Measurements from ENCODE around the gene AGAP1.

The AGAP1 gene

DNA sequence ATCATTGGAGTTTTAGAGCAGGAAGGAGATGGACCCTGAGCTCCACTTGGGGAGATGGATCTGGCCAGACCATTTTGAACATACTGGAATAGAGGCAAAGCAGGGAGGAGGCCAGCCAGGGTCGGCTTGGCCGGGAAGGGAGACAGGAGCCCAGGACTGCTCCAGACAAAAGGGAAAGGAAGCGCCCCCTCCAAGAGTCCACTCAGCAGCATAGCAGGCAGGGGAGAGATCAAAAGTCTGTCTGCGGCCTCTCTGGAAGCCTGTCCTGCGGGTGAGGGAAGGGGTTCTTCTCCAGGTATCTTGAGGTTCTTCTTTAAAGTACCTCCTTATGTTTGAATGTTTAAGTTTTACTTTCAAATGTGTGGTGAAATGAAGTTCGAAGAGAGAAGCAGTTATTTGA is 548.2 kb downstream of the AGAP1 start:
- peaks cover 2% of the 10 kb centered on the region for H3K27me3 Mint-ChIP-seq
- ATAC-seq: no peak
- no peak for DNase-seq
- no peak overlapping the region for H3K4me3 Mint-ChIP-seq
- no peaks in the 10 kb centered on the region for H3K9me3 Mint-ChIP-seq
- H3K36me3 Mint-ChIP-seq (ENCODE audit: low read depth): no peaks in the 10 kb centered on the region
- no peak overlapping the region for H3K27ac Mint-ChIP-seq
- H3K4me1 Mint-ChIP-seq: no peaks in the 10 kb centered on the region

DNA sequence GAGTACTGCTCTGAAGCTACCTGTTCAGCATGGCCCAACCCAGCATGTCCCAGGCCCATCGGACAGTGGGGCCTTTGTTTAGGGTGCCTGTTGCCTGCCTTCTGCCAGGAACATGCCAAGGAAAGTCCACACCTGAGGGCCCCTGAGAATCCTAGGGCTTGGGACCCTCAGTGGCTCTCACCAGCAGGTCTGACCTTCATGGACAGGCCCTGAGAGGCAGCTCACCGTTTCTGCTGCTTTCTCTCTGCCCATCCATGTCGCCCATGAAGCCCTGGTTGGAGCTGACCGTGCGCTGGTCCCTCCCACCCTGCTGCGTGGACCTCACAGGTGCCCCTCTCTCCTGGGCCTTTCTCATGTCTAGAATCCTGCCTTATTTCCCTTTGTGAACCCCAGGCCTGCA is 550.3 kb downstream of the AGAP1 start:
- Mint-ChIP-seq H3K4me3 (no peak overlapping the region), H3K27me3 (peaks cover 2% of the 10 kb centered on the region), H3K27ac (no peak overlapping the region), H3K4me1 (no peaks in the 10 kb centered on the region), H3K9me3 (no peaks in the 10 kb centered on the region), H3K36me3 (ENCODE audit: low read depth) (no peaks in the 10 kb centered on the region)
- ATAC-seq (no peak), DNase-seq (no peak)

DNA sequence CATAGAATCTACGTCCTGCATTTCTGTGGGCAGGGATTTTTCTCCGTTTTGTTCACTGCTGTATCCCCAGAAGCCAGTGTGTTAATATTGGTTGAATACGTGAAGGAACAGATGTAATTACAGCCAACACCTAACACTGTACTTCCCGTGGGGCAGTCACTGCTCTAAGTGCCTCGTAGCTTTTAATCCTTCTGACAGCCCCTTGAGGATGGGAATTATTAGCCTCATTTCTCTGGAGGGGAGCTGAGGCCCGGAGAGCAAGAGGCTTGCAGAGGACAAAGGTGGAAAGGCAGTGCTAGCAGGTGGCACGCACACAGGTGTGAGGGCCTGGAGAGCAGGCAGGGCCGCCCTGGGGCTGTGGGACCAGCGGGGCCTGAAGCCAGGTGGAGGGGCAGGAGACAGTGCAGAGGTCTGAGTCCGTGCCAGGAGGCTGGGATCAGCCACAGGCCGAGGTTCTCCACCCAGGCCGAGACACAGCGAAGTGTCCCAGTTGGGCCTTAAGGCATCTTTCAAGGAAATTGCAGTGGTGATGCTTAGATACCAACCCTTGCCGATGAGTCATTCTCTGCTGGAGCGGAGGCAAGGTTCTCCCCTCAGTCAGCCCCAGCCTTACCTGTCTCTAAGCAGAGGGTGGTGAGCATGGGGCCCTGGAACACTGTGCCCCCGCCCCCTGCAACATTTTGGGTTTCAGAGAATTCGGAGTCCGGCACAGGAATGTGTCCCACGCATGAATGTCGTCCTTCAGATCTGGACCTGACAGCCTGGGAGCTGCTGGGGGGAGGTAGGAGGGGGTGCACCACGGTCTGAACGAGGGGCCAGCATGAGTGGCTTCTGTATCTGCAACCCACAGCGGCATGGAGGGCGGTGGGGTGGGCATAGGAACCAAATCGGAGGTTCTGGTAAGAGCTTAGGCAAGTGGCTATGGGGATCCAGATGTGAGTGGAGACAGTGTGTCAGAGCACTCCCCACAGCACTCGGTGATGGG is 551.7 kb downstream of the AGAP1 start:
- DNase-seq: no peak
- ATAC-seq: no peak
- peaks cover 5% of the 10 kb centered on the region for H3K27me3 Mint-ChIP-seq
- H3K9me3 Mint-ChIP-seq: no peaks in the 10 kb centered on the region
- H3K4me1 Mint-ChIP-seq: peaks cover 7% of the 10 kb centered on the region
- no peaks in the 10 kb centered on the region for H3K36me3 Mint-ChIP-seq (ENCODE audit: low read depth)
- no peak overlapping the region for H3K4me3 Mint-ChIP-seq
- no peak overlapping the region for H3K27ac Mint-ChIP-seq

DNA sequence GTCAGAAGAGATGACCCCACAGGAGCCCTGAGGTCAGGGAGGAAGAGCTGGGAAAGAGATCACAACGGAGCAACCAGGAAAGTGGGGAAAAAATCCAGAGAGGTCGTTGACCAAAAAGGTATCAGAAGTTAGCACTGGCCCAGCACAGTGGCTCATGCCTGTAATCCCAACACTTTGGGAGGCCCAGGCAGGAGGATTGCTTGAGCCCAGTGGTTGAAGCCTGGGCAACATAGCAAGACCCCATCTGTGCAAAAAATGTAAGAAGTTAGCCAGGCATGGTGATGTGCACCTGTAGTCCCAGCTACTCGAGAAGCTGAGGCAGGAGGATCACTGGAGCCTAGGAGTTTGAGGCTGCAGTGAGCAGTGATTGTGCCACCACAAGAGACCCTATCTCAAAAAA is 552.9 kb downstream of the AGAP1 start:
- H3K4me3 Mint-ChIP-seq: no peak overlapping the region
- peaks cover 5% of the 10 kb centered on the region for H3K27me3 Mint-ChIP-seq
- no peaks in the 10 kb centered on the region for H3K9me3 Mint-ChIP-seq
- no peaks in the 10 kb centered on the region for H3K36me3 Mint-ChIP-seq (ENCODE audit: low read depth)
- ATAC-seq: no peak
- H3K27ac Mint-ChIP-seq: no peak overlapping the region
- peaks cover 7% of the 10 kb centered on the region for H3K4me1 Mint-ChIP-seq
- no peak for DNase-seq

DNA sequence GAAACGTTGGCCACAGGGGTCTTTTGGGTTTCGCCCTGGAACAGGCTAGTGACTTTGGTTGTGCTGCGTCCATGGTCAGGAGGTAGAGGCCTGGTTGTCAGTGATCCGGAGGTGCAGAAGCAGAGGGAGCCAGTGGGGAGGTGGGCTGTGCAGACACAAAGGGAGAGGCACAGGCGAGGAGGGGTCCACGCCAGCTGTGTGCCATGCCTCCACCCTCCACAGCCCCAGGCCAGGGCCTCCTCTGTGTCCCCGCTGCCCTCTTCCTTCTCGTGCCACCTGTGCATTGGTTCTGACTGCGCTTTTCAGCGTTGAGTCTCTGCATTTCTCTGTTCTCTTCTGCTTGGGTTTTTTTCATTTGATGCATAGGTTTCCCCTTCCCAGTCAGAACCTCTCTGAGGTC is 553.3 kb downstream of the AGAP1 start:
- no peaks in the 10 kb centered on the region for H3K9me3 Mint-ChIP-seq
- no peak overlapping the region for H3K4me3 Mint-ChIP-seq
- H3K27me3 Mint-ChIP-seq: peaks cover 5% of the 10 kb centered on the region
- H3K36me3 Mint-ChIP-seq (ENCODE audit: low read depth): no peaks in the 10 kb centered on the region
- no peak overlapping the region for H3K27ac Mint-ChIP-seq
- ATAC-seq: no peak
- no peak for DNase-seq
- peaks cover 7% of the 10 kb centered on the region for H3K4me1 Mint-ChIP-seq

DNA sequence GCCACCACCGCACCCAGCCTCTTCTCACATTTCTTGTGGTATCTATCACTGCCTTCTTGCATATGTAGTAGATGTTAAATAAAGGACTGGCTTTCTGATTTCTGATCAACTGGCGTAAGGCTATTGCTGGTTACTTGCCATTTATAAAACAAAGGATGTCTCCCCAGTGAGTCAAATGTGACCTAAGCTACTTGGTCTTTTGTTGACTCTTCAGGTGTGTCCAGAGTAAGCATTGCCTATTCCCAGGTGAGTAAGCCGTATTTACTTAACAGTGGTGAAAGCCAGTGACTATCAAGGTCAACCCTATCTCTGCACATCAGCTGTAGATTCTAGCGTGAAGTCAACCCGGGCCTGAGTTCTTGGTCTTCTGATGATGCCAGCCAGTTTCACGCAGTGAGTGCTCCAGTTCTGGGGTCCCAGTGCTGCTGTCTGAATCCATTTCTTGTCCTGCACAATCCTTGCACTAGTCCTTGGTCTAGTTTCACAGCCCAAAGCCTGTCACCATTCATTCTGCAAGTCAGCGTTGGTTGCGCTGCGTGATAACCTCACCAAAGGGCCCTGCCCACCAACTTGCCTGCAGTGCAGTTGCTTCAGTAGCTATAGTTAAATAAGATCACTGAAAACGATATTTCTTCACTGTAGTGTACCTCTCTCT is 554.2 kb downstream of the AGAP1 start:
- Mint-ChIP-seq H3K9me3 (no peaks in the 10 kb centered on the region), H3K27me3 (peaks cover 9% of the 10 kb centered on the region), H3K27ac (no peak overlapping the region), H3K36me3 (ENCODE audit: low read depth) (no peaks in the 10 kb centered on the region), H3K4me3 (no peak overlapping the region), H3K4me1 (peaks cover 7% of the 10 kb centered on the region)
- ATAC-seq (no peak), DNase-seq (no peak)

DNA sequence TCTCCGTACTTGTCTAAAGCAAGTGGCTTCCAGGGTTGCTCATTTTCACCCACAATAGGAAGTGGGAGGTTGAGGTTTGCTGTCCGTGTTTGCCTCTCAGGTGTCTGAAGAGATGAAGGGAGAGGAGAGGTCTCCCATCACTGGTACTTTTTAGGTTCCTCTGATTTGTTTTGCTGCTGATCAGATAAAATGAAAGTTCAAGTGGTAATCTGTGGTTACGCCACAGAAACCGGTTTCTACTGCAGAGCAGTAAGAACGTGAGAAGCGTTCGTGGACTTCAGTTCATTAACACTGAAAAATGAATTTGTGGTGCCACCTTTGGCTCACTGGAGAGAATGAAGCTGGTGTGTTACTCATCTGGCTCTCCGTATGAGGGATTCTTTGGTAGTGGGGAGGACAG is 556.1 kb downstream of the AGAP1 start:
- DNase-seq (no peak), ATAC-seq (peak; percentile 80)
- H3K36me3 Mint-ChIP-seq (ENCODE audit: low read depth): no peaks in the 10 kb centered on the region
- H3K27ac Mint-ChIP-seq: no peak overlapping the region
- no peak overlapping the region for H3K4me3 Mint-ChIP-seq
- H3K4me1 Mint-ChIP-seq: peaks cover 7% of the 10 kb centered on the region
- H3K27me3 Mint-ChIP-seq: peaks cover 19% of the 10 kb centered on the region
- H3K9me3 Mint-ChIP-seq: no peaks in the 10 kb centered on the region

DNA sequence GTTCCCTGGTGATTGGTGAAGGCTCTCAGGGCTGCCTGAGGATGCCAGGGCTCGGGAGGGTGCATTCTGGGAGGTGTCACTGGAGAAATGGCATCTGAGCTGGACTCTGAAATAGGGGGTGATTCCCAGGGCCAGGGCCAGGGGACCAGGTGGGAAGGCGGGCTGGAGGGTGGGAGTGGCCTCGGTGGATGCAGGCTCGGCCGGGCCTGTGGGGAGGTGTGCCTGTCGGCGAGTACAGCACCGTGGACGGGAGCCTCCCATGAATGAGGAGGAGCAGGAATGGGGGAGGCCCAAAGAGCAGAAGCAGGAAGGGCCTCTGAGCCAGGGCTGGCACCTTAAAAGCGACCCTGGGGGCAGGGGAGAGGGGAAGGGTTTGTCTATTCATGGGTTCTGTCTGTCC is 557.5 kb downstream of the AGAP1 start:
- peaks cover 19% of the 10 kb centered on the region for H3K27me3 Mint-ChIP-seq
- H3K4me3 Mint-ChIP-seq: no peak overlapping the region
- peaks cover 7% of the 10 kb centered on the region for H3K4me1 Mint-ChIP-seq
- ATAC-seq: no peak
- DNase-seq: no peak
- no peaks in the 10 kb centered on the region for H3K9me3 Mint-ChIP-seq
- H3K36me3 Mint-ChIP-seq (ENCODE audit: low read depth): no peaks in the 10 kb centered on the region
- H3K27ac Mint-ChIP-seq: no peak overlapping the region

DNA sequence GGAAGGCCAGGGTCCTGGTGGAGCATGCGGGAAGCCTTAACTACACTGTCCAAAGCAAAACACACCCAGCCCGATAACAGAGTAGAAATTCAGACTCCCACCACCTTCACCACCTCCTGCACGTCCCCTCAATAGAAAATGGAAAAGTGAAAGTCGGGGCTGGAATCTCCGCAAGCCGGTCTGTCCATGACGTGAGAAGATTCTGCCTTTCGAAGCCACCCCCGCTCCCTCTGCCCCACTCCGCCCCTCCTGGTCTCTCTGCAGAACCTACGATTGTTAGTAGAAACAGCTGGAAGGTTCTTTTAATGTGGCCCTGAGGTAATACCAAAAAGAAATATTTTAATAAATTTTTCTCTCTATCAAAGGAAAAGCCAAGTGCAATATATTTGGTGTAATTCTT is 558.0 kb downstream of the AGAP1 start:
- no peak for ATAC-seq
- H3K4me3 Mint-ChIP-seq: no peak overlapping the region
- H3K4me1 Mint-ChIP-seq: peaks cover 7% of the 10 kb centered on the region
- H3K27me3 Mint-ChIP-seq: peaks cover 18% of the 10 kb centered on the region
- no peaks in the 10 kb centered on the region for H3K9me3 Mint-ChIP-seq
- no peak for DNase-seq
- no peaks in the 10 kb centered on the region for H3K36me3 Mint-ChIP-seq (ENCODE audit: low read depth)
- no peak overlapping the region for H3K27ac Mint-ChIP-seq

DNA sequence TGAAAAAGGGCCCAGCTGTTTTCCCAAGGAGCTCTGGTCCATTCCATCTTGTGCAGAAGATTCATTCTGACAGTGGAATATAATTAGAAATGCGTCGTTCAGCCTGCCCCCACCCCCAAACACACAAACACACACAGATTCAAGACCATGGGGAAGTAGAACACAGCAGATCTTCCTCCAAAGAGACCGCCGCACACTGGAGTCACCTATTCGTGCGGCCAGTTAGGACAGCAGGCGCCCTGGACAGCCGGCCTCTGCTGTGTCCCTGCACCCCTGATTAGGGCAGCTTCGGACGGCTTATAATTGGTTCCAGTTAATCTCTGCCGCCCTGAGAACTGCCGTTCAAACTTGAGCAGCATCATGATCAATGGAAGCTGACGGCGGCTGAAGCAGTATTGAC is 558.4 kb downstream of the AGAP1 start:
- H3K4me1 Mint-ChIP-seq: peaks cover 7% of the 10 kb centered on the region
- H3K9me3 Mint-ChIP-seq: no peaks in the 10 kb centered on the region
- H3K4me3 Mint-ChIP-seq: no peak overlapping the region
- no peaks in the 10 kb centered on the region for H3K36me3 Mint-ChIP-seq (ENCODE audit: low read depth)
- H3K27me3 Mint-ChIP-seq: peaks cover 18% of the 10 kb centered on the region
- no peak for DNase-seq
- no peak for ATAC-seq
- H3K27ac Mint-ChIP-seq: no peak overlapping the region

DNA sequence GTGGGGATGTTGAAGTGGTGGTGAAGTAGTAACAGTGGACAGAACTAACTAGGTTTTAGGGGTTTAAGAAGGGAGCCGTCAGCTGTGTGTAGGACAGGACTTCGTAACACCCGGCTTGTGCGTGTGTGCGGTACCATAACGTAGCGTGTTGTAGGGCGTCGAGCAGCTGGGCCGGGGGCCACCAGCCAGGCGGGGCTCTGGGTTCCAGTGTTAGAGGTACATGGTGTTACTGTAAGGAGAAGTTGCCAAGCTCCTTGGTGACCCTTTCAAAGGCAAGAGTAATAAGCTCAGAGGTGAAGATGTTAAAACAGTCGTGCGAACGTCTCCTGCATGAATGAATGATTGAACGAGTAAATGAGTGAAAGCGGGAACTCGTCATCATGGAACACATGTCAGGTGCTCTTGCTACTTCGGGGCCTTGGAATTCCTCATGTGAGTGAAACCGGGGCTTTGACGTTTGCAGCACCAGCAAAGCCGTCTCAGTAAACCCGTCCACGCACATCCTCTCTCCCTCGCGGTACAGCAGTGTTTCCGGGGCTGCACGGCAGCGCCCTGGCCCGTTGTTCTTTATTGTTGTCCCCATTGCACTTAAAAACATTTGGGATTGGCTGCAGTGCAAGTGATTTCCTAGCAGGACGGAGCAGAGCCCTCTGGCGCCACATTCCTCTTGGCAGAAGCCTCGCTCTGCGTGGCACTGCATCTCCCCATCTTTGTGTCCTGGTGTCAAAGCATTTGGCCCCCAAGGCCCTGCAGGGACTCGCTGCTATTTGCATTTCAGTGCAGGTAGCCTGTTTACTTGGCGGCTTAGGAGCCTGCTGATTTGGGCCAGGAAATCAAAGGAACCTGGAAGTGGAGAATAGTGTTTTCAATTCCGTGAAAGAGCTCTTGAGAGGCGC is 559.3 kb downstream of the AGAP1 start:
- Mint-ChIP-seq H3K27me3 (peaks cover 19% of the 10 kb centered on the region), H3K27ac (no peak overlapping the region), H3K9me3 (peaks cover 3% of the 10 kb centered on the region), H3K4me1 (peaks cover 7% of the 10 kb centered on the region), H3K36me3 (ENCODE audit: low read depth) (no peaks in the 10 kb centered on the region), H3K4me3 (no peak overlapping the region)
- DNase-seq (no peak), ATAC-seq (no peak)

DNA sequence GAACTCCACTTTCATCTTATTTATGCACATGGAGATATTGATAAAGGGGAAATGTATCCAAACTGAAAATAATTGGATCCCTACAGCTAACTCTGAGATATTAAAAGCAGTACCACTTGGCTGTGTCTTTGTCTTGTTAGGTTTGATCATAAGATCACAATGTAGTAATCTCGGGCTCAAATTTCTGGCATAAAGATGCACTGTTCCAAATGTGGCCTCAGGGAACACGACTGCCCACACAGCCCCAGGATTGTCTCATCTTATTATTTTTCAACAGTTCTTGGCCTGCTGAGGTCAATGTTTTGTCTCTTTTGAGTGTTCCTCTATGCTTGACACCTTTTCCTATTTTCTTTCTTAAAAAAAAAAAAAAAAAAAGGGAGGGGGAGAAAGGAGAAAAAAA is 560.3 kb downstream of the AGAP1 start:
- Mint-ChIP-seq H3K9me3 (peaks cover 6% of the 10 kb centered on the region), H3K4me3 (no peak overlapping the region), H3K27ac (no peak overlapping the region), H3K4me1 (peaks cover 7% of the 10 kb centered on the region), H3K27me3 (peaks cover 20% of the 10 kb centered on the region), H3K36me3 (ENCODE audit: low read depth) (no peaks in the 10 kb centered on the region)
- ATAC-seq (no peak), DNase-seq (no peak)

DNA sequence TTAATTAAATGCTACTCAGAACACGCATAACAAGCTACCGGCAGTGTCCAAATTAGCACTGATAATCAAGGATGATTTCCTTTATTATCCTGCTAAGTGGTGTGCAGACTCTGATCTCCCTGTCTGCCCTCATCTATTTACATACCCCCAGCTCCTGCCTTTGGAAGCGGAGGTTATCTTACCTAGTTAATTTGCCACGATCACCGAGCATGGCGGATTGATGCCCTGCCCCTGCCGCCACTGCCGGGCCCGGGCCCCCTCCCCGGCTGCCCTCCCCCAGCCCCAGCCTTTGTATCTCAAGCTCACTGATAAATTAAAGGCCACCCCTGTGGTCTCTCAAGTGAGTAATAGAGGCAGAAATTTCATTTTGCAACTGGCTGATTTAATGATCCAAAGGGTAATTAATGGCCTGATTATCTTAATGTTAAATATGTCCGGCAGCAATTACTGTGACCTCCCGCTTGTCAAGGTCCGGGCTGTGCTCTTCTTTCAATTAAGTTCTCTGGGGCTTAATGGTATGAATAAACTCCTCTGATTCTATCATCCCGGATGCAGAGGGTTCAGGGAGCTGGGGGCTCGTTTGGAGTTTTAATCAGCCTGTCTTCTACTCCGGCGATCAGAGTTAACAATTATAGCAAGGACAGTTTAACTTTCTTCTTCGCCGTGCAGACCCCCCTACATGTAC is 560.9 kb downstream of the AGAP1 start:
- Mint-ChIP-seq H3K4me1 (peaks cover 5% of the 10 kb centered on the region), H3K27ac (no peak overlapping the region), H3K9me3 (peaks cover 6% of the 10 kb centered on the region), H3K27me3 (peaks cover 20% of the 10 kb centered on the region), H3K4me3 (no peak overlapping the region), H3K36me3 (ENCODE audit: low read depth) (no peaks in the 10 kb centered on the region)
- DNase-seq (no peak), ATAC-seq (no peak)

DNA sequence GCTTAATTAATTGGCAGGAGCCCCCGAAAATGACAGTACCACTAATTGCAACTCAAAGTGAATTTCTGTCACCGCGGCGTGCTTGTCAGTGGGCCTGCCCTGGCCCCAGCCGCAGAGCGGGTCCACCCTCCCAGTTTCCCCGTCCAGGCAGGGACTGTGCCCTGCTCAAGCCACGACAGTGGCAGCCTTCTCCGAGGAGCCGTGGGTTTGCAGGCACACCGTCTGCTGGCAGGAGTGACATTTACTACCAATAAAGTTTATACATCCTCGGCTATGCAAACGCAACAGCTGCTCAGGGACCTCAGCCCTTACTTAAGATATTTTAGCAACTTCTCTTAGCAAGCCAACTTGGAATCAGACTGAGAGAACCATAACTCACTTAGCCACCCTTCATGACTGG is 561.6 kb downstream of the AGAP1 start:
- ATAC-seq: no peak
- DNase-seq: no peak
- Mint-ChIP-seq H3K4me3 (no peak overlapping the region), H3K4me1 (no peaks in the 10 kb centered on the region), H3K27me3 (peaks cover 16% of the 10 kb centered on the region), H3K9me3 (peaks cover 6% of the 10 kb centered on the region), H3K36me3 (ENCODE audit: low read depth) (no peaks in the 10 kb centered on the region), H3K27ac (no peak overlapping the region)
